Panc1 (cell line): Measurements from ENCODE around the gene DENND11.

ENCODE experiments used
- CTCF ChIP-seq: fragments of 450-650 bp; IDR thresholded peaks from 2 replicates; pipeline ENCODE4 v1.5.1; 2017; ENCODE audit warnings: mild to moderate bottlenecking
- REST ChIP-seq, 2 experiments: IDR thresholded peaks; 2 replicates each; pipeline ENCODE4 v1.6.1; 2011 to 2012; ENCODE audit warnings: low read depth in 2 of 2, control low read depth in 1 of 2, low read length in 1 of 2, mild to moderate bottlenecking in 1 of 2, moderate library complexity in 1 of 2; ENCODE audit not compliant: insufficient read depth in 1 of 2

GRCh38 chr7:141686670-141687069 is 15.3 kb downstream of the DENND11 start:
- TF ChIP-seq CTCF = no peak
- no peak for TF ChIP-seq REST (IDR thresholded peaks at IDR 0.05; ENCODE audit: insufficient read depth in 1 of 2, low read depth in 2 of 2, low read length in 1 of 2)
